ENCODE data around the gene PRRX2. TPM values are rescaled to one million over a fixed set of nuclear protein-coding genes. Genes with fewer than 3 reads are reported as not detected.

Gene PRRX2
- total RNA-seq (2021) (6.9 to 10.7 TPM (median 8.2 TPM) in 3 replicates), Bru-seq, nascent RNA (percentile 36 among the genes with signal in this experiment)
- long read RNA-seq, experiment 1, transcript PRRX2-201 (4 exons, 1,311 nt): major isoform, 25 of 27 reads
- long read RNA-seq, experiment 1, partial matches to known transcripts: 0 of 27 reads
- long read RNA-seq, experiment 1, other reads (novel, unspliced or antisense): 2 of 27 reads
- long read RNA-seq, experiment 2, transcript PRRX2-201 (4 exons, 1,311 nt): major isoform, 15 of 18 reads
- long read RNA-seq, experiment 2, partial matches to known transcripts: 2 of 18 reads
- long read RNA-seq, experiment 2, other reads (novel, unspliced or antisense): 1 of 18 reads
- long read RNA-seq, experiment 3: 0 reads

- CTCF ChIA-PET: interaction anchor here (0.6 to 2.5 kb wide), 8 partner anchors 12 to 125 kb away, joined by 3 to 6 read pairs (median 4); partner anchors contain the start of gene PTGES
Observed at GRCh38 chr9:129665389-129665775, at the start of gene PRRX2. PRRX2 (plus strand) TSS chr9:129665647; CDS start chr9:129665868, 221 bp downstream.

GRCh38 chr9:129617167-129617566 lies 48.3 kb upstream of the PRRX2 start:
- Mint-ChIP-seq H3K36me3 (no peaks in the 10 kb centered on the region), H3K9me3 (no peaks in the 10 kb centered on the region; the same call in 1 of the 2 replicates), H3K27ac (no peak overlapping the region), H3K4me1 (peaks cover 7% of the 10 kb centered on the region; the same call in 1 of the 2 replicates), H3K4me3 (no peak overlapping the region), H3K27me3 (ENCODE audit: low read depth) (peaks cover 44% of the 10 kb centered on the region)
- ChIA-PET CTCF (interaction anchor here (0.6 to 2.0 kb wide), 20 partner anchors 9 to 537 kb away, joined by 3 to 8 read pairs (median 3); partner anchors contain the start of genes DOLPP1, IER5L and NTMT1), POLR2A (no interaction called here)
- peak; percentile 65 for ATAC-seq
- TF ChIP-seq ZNF317 (CRISPR knock-in tag; IDR thresholded peaks at IDR 0.05; ENCODE audit: borderline replicate concordance, low read depth): no peak
- no peak for TF ChIP-seq ZSCAN18 (CRISPR knock-in tag; IDR thresholded peaks at IDR 0.05)
- TF ChIP-seq IRF2 (CRISPR knock-in tag; IDR thresholded peaks at IDR 0.05; ENCODE audit: borderline replicate concordance, low read depth): no peak
- TF ChIP-seq CTCF (IDR thresholded peaks at IDR 0.05): peak; percentile 26; the same call in 1 of the 2 replicates
- DNase-seq (ENCODE audit: low spot score): peak; percentile 59

More at GRCh38 chr9:129665389-129665775, at the start of gene PRRX2:
- H3K9me3 Mint-ChIP-seq: no peaks in the 10 kb centered on the region
- POLR2A ChIA-PET: interaction anchor here (0.6 kb wide), 1 partner anchor 904 kb away, joined by 3 read pairs; no protein-coding TSS in a partner anchor
- H3K27me3 Mint-ChIP-seq (ENCODE audit: low read depth): peaks cover 38% of the 10 kb centered on the region
- TF ChIP-seq ZMAT4 (CRISPR knock-in tag; IDR thresholded peaks at IDR 0.05): no peak
- no peak for TF ChIP-seq NR3C1 (CRISPR knock-in tag; conservative IDR thresholded peaks at IDR 0.05; ENCODE audit: low read depth)
- TF ChIP-seq PRDM15 (CRISPR knock-in tag; IDR thresholded peaks at IDR 0.05): peak; percentile 63; the same call in 1 of the 2 replicates
- no peak within 1 kb of the TSS for H3K27ac Mint-ChIP-seq
- no peaks in the 10 kb centered on the region for H3K36me3 Mint-ChIP-seq
- peak; percentile 63 for DNase-seq (ENCODE audit: low spot score)
- H3K4me3 Mint-ChIP-seq: peak within 1 kb of the TSS; percentile 68
- peak; percentile 57 for ATAC-seq
- peaks cover 14% of the 10 kb centered on the region for H3K4me1 Mint-ChIP-seq

- ATAC-seq: peak; percentile 33
- ChIA-PET CTCF (interaction anchor here (0.5 to 3.4 kb wide), 20 partner anchors 9 to 489 kb away, joined by 3 to 33 read pairs (median 4); partner anchors contain the start of gene ASB6), POLR2A (interaction anchor here (0.9 kb wide), 1 partner anchor 474 kb away, joined by 4 read pairs; no protein-coding TSS in a partner anchor)
- DNase-seq (ENCODE audit: low spot score): no peak
- peaks cover 50% of the 10 kb centered on the region for H3K27me3 Mint-ChIP-seq (ENCODE audit: low read depth)
- peak overlapping the region; percentile 62 for H3K4me3 Mint-ChIP-seq
- H3K27ac Mint-ChIP-seq: no peak overlapping the region
- no peaks in the 10 kb centered on the region; the same call in 1 of the 2 replicates for H3K9me3 Mint-ChIP-seq
- H3K36me3 Mint-ChIP-seq: no peaks in the 10 kb centered on the region
- peaks cover 14% of the 10 kb centered on the region for H3K4me1 Mint-ChIP-seq
- TF ChIP-seq EMX1 (CRISPR knock-in tag; IDR thresholded peaks at IDR 0.05) (no peak), ZSCAN18 (CRISPR knock-in tag; IDR thresholded peaks at IDR 0.05) (no peak), USF2 (CRISPR knock-in tag; IDR thresholded peaks at IDR 0.05) (peak; percentile 63), FOXP1 (CRISPR knock-in tag; IDR thresholded peaks at IDR 0.05; ENCODE audit: borderline replicate concordance) (peak; percentile 81; the same call in 1 of the 2 replicates), E2F4 (CRISPR knock-in tag; IDR thresholded peaks at IDR 0.05; ENCODE audit: borderline replicate concordance, low read depth) (0 out of 2 replicates have a peak, but pooled peaks have one; percentile 33), RELA (CRISPR knock-in tag; IDR thresholded peaks at IDR 0.05; ENCODE audit: borderline replicate concordance) (peak; percentile 49; the same call in 1 of the 2 replicates), NFYB (CRISPR knock-in tag; conservative IDR thresholded peaks at IDR 0.05; ENCODE audit: low read depth) (no peak), ZNF423 (CRISPR knock-in tag; IDR thresholded peaks at IDR 0.05) (peak; percentile 61)
Observed at GRCh38 chr9:129619787-129620668, 45.4 kb upstream of the PRRX2 start.

All from WTC11 (cell line).